GM19463 (cell line): ENCODE results near the gene FXYD1.
"Not testable (repeated sequence)": the region's sequence is repeated elsewhere in the genome, so short reads cannot be mapped to it uniquely, and the experiment has no call there.

Experiments used
- ATAC-seq: cut with Tn5 transposase; IDR thresholded peaks from one replicate; pipeline ENCODE4 v1.9.1; 2021; ENCODE audit warnings: mild to moderate bottlenecking, moderate library complexity; ENCODE audit not compliant: unreplicated experiment

The FXYD1 gene

GRCh38 chr19:35124098-35125060 is 14.2 kb upstream of the FXYD1 start:
- ATAC-seq: peak; percentile 84

DNA sequence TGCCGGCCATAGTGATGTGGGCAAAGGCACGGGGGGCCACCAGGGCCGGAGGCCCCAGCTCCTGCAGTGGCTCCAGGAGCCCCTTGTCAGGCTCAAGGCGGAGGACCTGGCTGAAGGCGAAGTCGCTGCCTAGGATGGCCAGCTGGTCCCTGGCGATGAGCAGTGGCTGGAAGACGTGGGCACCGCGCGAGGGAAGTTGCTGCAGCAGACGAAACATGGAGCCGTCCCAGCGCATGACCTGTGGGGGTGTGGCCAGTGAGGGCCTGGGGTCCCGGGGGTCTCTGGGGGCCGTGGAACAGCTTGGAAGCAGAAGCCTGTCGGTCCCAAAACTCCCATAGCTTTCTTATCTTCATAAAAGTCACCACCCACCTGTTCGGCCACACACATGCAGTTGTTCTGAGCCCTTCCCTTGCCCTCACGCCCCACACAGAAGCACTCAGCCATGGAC is 13.3 kb upstream of the FXYD1 start:
- ATAC-seq: no peak

- no peak for ATAC-seq
Measured at GRCh38 chr19:35125749-35126623, 12.6 kb upstream of the FXYD1 start.

- no peak for ATAC-seq
Measured at GRCh38 chr19:35126624-35126959, 12.0 kb upstream of the FXYD1 start.

- no peak for ATAC-seq
Measured at GRCh38 chr19:35127871-35128270, 10.8 kb upstream of the FXYD1 start.

GRCh38 chr19:35128398-35129057 is 10.1 kb upstream of the FXYD1 start:
- no peak for ATAC-seq

DNA sequence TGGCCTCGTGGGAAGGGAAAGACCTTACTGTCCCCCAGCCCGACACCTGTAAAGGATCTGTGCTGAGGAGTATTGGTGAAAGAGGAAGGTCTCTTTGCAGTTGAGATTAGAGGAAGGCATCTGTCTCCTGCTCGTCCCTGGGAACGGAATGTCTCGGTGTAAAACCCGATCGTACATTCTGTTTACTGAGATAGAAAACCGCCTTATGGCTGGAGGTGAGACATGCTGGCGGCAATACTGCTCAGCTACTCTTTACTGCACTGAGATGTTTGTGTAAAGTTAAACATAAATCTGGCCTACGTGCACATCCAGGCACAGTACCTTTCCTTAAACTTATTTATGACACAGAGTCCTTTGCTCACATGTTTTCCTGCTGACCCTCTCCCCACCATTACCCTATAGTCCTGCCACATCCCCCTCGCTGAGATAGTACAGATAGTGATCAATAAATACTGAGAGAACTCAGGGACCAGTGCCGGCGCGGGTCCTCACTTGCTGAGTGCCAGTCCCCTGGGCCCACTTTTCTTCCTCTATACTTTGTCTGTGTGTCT is 8.8 kb upstream of the FXYD1 start:
- not testable (repeated sequence) for ATAC-seq

- no peak for ATAC-seq
Measured at GRCh38 chr19:35130761-35131720, 7.6 kb upstream of the FXYD1 start.

- ATAC-seq: no peak
Measured at GRCh38 chr19:35132254-35132653, 6.4 kb upstream of the FXYD1 start.

- ATAC-seq: no peak
Measured at GRCh38 chr19:35133826-35134225, 4.8 kb upstream of the FXYD1 start.

DNA sequence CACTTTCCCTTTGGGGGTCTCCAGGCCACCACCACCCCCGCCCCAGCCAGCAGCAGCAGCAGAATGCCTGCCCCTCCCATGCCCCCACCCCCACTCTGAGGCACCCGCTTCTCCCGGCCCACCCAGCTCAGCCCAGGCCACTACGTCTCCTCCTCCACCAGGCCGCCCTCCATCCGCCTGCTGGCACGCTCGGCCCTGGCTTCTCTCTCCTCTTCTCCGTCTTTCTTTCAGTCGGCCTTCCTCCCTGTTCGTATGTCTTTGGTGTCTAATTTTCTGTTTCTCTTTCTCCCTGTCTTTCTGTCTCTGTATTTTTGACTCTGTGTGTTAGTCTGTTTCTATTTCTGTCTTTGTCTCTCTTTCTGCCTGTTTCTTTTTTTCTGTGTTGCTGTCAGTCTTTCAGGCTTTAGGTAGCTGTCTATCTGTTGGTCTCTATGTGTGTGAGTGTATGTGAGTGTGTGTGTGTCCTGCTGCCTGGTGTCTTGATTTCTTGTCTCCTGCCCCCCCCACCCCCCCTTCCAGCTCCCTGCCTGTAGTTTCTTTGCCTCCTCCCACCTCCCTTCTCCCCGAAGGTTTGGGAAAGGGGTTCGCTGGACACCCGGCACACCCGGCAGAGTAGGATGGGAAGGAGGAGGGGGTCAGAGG is 3.9 kb upstream of the FXYD1 start, which contains the start of gene LGI4:
Gene LGI4 (minus strand): TSS at position 459 of the 642 bp plus-strand sequence. CDS start 379 bp downstream, at position 80.
- ATAC-seq: no peak

DNA sequence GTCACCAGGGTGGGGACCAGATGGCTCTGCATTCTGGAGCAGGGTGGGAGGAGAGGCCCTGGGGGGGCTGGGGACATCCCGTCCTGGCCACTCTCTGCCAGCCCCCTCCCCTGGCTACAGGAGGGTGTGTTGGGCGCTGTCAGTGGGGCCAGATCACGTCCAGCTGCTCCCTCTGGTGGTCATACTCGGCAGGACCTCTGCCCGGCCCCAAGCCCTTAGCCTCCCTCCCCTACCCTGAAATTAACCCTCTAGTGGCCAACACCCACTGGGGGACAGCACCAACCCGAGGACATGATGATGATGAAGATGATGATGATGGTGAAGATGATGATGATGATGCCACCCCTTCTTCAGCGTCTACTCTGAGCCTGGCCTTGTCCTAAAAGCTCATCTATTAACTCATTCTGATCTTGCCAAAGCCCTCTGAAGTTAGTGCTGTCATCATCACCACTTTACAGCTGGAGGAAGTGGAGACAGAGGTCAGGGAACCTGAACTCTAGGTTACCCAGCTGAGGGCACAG is 3.2 kb upstream of the FXYD1 start:
- no peak for ATAC-seq

DNA sequence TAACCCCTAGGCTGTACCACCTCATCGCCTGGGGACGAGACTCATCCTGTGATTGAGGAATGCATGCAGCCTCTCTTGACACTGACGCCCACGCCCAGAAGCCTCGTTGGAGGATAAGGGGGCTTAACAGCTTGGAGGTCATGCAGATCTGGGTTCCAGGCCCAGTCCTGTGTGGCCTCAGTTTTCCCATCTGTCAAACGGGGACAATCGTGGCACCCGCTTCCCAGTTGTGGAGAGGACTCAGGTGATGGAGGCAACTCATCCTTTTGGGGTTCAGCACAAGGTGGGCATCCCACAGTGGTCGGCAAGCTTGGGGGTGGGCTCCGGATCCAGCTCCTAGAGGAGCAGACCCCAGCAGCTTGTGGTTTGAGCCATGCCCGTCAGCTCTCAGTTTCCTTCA is 2.4 kb upstream of the FXYD1 start:
- ATAC-seq: no peak

DNA sequence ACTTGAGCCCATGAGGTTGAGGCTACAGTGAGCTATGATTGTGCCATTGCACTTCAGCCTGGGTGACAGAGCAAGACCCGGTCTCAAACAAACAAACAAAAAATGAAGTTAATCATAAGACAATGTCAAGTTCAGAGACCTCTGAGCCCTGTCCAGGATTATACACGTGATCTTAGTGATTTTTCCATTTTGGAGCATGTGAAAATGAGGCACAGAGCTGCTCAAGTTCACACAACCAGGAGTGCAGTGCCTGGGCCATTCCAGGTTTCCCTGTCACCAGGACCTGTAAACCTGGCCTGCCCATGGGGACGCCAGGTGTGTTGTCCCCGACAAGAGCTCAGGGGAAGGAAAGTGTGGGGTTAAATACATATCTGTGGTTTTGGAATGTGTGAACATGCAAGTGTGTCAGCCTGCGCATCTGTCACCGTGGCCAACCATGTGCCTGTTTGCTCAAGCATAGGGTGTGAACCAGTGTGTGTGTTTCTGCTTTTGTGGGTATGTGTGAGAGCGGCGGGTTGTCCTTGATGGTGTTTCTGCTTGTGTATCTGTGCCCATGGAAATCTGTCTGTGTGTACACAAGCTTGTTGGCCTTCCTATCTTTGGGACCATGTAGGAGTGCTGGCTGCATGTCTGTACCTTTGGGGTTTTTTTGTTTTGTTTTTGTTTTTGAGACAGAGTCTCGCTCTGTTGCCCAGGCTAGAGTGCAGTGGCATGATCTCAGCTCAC is 1.5 kb upstream of the FXYD1 start:
- no peak for ATAC-seq

DNA sequence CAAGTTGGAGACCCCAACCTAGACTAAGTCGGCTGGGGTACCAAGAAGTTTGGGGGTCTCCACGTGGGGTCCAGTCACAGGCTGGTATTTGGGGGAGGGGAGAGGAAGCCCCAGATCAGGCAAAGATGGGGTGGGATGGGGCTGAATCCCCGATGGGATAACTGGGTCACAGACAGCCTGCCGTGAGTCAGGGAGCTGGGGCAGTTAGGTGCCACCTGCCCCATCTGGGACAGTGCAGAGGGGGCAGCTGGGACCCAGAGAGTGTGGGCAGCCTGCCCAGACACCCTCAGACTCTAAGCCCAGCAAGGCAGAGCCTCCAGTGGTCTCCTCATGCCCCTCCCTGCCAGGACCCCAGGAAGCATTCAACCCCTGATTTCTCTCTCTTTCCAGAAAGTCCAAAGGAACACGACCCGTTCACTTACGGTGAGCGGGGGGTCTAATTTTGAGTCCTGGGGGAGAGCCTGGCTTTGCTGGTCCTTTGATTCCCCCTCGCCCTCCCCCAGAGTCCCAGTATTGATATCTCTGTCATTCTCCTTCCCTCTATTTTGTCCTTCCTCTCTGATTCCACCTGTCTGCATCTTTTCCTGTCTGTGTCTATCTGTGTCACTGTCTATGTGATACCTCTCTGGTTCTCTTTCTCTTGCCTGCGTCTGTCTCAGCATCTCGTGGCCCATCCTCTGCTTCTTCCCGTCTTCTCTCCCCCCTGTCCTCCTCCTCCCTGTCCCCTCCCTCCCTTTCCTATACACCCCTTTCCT is 1.8 kb downstream of the FXYD1 start:
- ATAC-seq: no peak

DNA sequence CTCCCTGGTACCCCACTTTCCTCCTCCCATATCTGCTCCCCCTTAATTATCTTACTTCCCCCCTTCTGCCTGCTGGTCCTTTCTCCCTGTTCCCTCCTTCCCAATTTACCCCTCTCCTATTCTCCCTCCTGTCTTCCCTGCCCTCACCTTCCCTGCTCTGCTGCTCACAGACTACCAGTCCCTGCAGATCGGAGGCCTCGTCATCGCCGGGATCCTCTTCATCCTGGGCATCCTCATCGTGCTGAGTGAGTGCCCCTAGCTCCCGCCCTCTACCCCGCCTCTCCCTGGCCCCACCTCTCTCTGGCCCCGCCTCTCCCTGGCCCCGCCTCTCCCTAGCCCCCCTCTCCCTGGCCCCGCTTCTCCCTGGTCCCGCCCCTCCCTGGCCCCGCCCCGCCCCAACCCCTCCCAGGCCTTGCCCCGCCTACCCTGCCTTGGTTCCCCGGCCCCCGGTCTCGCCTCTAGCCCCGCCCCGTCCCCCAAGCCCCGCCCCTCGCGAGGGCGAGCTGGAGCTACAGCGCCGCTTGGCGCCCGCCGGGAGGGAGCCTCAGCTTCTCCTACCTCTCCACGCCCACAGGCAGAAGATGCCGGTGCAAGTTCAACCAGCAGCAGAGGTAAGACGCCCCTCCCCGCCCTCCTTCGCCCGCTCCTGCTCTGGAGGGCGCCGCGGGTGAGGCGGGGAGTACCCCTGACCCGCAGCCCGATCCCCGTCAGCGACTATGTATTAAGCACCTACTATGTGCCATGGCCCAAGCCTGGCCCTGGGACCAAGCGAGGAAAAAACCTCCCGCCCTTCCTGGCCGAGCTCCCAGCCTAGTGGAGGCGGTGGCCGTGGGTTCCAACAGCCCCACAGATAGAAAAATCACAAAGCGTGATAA is 2.6 kb downstream of the FXYD1 start:
- ATAC-seq: peak; percentile 67
